ENCODE measurements around the gene PPP1R27.

Gene PPP1R27

DNA sequence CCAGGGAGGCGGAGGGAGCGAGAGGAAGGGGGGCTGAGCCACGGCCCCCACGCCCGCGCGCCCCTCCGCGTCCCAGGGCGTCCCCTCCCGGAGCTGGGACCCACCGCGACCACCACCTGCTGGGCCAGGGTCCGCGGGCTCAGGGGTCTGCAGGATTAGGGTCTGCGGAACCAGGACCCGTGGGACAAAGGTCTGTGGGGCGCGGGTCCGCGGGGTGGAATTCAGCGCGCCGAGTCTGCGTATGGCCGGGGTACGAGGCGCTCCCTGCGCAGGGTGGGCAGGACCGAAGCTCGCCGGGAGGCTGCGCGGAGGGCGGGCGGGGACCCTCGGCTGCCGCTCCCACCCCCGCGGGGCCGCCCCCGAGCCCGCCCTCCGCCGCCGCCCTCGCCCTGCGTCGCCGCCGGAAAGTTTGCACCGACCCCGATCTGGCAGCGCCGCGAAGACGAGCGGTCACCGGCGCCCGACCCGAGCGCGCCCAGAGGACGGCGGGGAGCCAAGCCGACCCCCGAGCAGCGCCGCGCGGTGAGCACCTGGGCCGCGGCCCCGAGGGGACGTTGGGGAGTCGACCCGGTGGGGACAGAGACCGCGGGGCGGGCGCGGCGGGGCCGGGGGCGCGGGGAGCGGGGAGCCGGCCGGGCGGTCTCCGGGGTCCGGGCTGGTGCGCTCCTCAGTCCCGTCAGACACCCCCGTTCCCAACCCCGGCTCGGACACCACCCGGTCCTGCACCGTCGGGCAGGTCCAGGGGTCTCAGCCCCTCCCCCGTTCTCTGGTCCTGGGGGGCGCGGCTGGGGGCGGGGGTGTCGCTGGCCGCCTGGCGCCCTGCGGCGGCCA lies 30.9 kb downstream of the PPP1R27 start, which contains the start of gene GCGR:
GCGR (plus strand) TSS at position 423 of the 831 bp plus-strand sequence. CDS start 4,869 bp downstream, outside the sequence.
- no peak for DNase-seq

DNA sequence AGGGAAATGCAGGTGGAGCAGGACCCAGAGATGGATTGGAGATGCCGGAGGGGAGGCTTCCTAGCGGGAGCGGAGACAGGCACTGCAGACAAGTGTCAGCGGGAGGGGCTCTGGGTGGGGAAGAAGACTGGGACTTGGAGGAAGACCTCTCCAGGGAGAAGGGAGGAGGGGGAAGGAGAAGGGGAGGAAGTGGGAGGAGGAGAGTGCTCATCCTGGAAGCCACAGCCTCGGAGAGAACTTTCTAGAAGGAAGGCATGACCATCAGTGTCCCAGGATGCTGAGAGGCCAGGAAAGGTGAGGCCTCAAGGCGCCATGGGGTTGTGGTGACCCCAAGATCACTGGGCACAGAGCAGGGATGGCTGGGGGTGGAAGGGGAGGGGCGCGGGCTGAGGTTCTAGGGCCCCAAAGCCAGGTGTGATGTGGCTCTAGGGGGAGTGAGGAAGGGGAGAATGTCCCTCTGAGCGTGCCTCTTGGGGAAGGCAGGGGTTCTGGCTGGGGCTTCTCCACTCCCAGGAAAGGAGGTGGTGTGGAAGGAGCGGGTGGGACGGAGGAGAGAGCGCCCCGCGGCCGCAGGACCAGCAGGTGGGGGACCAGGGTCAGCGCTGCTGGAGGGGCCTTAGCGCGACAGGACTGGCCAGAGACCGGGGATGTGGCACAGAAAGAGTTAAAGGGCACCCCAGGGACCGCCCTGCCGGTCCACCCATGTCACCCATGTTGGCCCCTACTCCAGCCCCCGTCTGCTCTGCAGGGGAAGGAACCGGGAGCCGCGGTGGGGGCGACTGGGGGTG lies 31.8 kb downstream of the PPP1R27 start:
- no peak for DNase-seq

DNA sequence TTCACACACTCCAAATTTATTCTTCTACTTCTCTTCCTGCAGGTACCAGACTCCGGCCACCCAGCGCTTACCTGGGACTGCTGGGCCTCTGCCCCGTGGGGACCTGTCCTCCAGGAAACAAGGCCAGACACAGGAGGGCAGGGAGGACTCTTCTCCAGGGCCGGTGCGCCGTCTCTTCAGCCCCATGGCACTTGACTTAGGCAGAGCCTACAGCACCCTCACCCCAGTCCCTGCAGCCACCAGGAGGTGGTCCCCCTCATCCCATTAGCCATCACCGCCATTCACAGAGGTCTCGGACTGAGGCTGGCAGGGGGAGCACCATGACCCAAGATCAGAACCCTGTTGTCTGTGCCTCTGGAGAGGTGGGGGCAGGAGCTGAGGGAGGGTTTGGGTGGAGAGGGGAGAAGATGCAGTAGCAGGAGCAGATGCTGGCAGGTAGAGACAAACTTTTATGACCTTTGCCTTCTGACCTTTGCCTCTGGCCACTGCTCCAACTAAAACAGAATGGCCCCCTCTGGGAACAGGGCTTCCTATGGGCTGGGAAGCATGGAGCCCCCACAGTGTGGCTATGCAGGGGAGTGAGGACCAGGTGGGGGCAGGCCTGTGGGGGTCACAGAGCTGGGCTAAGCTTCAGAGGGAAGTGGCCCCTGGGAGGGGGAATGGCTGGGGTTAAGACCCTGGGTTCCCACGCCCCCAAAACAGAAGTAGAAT lies 32.6 kb downstream of the PPP1R27 start:
- DNase-seq, result no peak

DNA sequence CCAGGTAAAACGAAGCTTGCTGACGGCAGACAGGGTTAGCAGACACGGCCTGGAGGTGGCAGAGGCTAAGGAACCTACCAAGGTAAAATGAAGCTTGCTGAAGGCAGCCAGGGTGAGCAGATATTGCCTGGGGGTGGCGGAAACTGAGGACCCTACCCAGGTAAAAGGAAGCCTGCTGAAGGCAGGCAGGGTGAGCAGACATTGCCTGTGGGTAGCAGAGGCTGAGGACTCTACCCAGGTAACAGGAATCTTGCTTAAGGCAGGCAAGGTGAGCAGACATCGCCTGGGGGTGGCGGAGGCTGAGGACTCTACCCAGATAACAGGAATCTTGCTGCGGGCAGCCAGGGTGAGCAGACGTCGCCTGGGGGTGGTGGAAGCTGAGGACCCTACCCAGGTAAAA lies 33.5 kb downstream of the PPP1R27 start:
- no peak for DNase-seq

DNA sequence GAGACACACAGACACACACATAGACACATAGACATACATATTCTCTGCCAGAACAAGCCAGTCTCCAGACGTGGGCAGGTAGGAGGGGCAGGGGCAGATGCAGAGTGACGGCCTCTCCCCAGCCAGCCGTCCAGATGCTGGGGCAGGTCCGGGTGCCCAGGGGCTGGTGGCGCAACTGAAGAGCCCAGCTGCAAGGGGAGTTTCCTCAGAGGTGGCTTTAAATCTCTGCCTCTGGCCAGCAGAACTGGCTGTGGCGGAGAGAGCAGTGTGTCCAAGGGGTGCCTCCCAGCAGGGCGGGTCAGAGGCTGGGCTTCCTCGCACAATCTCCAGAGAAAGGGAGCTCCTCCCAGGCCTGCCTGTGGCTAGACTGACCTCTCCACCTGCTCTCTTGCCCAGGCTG lies 40.3 kb downstream of the PPP1R27 start:
- DNase-seq, result no peak

DNA sequence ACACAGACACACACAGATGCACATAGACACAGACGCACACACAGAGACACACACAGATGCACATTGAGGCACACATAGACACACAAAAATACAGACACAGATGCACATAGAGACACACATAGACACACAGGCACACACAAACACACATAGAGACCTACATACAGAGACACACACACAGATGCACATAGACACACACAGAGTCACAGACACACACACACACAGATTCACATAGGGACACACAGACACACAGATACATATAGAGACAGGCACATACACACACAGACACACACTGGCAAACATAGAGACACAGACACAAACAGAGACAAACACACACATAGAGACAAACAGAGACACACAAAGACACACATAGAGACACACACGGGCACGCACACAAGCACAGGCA lies 40.8 kb downstream of the PPP1R27 start:
- DNase-seq, result no peak

DNA sequence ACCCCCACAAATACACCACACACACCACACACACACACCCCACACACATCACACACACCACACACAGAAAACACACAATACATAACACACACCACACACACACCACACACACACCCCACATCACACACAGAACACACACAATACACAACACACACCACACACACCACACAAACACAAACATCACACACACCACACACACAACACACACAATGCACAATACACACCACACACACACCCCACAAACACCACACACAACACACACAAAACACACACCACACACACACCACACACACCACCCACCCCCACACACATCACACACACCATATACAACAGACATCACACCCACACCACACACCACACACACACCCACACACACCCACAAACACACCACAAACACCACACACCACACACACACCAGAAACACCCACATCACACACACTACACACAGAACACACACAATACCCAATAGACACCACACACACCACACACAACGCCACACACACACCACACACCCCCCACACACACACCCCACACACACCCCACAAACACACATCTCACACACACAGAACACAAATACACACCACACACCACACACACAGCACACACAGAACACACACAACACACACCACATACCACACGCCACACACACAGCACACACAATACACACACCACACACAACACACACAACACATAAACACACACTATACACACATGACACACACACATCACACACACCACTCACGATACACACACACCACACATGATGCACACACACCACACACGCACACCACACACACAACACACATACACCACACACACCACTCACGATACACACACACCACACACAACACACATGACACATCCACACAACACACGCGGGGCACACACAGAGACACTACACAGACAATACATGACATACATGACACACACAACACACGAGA lies 41.9 kb downstream of the PPP1R27 start:
- no peak for DNase-seq

All from NCI-H2029 (cell line).